Lung (tissue), 12 donors: Measurements from ENCODE around the gene PXMP2. TPM values are rescaled to one million over a fixed set of nuclear protein-coding genes. Genes with fewer than 3 reads are reported as not detected.

Experiments used
- ATAC-seq: fragments of 200-7000 bp; cut with Tn5 transposase; one replicate; pipeline ENCODE4 v1.9.1; 2020; ENCODE audit warnings: moderate number of reproducible peaks; ENCODE audit not compliant: insufficient read depth, low FRiP score
- DNase-seq, 3 donors: peaks; one replicate each; pipeline ENCODE4 v3.0.0-alpha.2; 2013 to 2017
- H3K27ac ChIP-seq, 2 donors: one replicate each; pipeline ENCODE4 v1.5.1; 2013; ENCODE audit warnings: mild to moderate bottlenecking in 2 of 2, moderate library complexity in 2 of 2, control low read depth in 1 of 2, inconsistent platforms in 1 of 2, low read depth in 1 of 2, low read length in 1 of 2
- H3K27me3 ChIP-seq, 3 donors: one replicate each; pipeline ENCODE4 v1.5.1; 2013; ENCODE audit warnings: low read length in 2 of 3; ENCODE audit not compliant: control insufficient read depth in 3 of 3, insufficient read depth in 3 of 3
- H3K36me3 ChIP-seq, 4 donors: one replicate each; pipeline ENCODE4 v1.5.1; 2013; ENCODE audit warnings: low read length in 4 of 4, mild to moderate bottlenecking in 1 of 4, moderate library complexity in 1 of 4; ENCODE audit not compliant: control insufficient read depth in 4 of 4, insufficient read depth in 4 of 4
- H3K4me1 ChIP-seq, 5 donors: one replicate each; pipeline ENCODE4 v1.5.1; 2013; ENCODE audit warnings: low read length in 5 of 5, mild to moderate bottlenecking in 2 of 5, moderate library complexity in 1 of 5; ENCODE audit not compliant: control insufficient read depth in 5 of 5, insufficient read depth in 5 of 5
- H3K4me3 ChIP-seq: one replicate; pipeline ENCODE4 v1.5.1; 2013; ENCODE audit warnings: mild to moderate bottlenecking, control low read depth, moderate library complexity
- H3K9ac ChIP-seq, 2 donors: one replicate each; pipeline ENCODE4 v1.5.1; 2013; ENCODE audit warnings: low read length in 2 of 2, control low read depth in 1 of 2; ENCODE audit not compliant: insufficient read depth in 1 of 2
- H3K9me3 ChIP-seq, 4 donors: one replicate each; pipeline ENCODE4 v1.5.1; 2013; ENCODE audit warnings: low read length in 3 of 4, mild to moderate bottlenecking in 1 of 4, moderate library complexity in 1 of 4; ENCODE audit not compliant: control insufficient read depth in 4 of 4, insufficient read depth in 3 of 4
- CTCF ChIP-seq: IDR thresholded peaks from 2 replicates; pipeline ENCODE4 v1.5.1; 2012; ENCODE audit warnings: mild to moderate bottlenecking; ENCODE audit errors: control extremely low read depth, extremely low read depth
- WGBS, 2 donors: extraction: QIAGEN DNeasy Blood & Tissue Kit; methylation state at CpG; one replicate each; pipeline ENCODE4 v1.1.7; 2013; 5-methylcytosine and 5-hydroxymethylcytosine counted together
- polyA plus RNA-seq, 2 donors: library from polyadenylated mRNA; stranded (reverse); fragments of 200-250 nt; gene quantifications; one replicate each; pipeline ENCODE4 v1.2.1, GENCODE V29; 2013
- total RNA-seq, 2 donors: library from RNA; depleted of rRNA in 1 of 2; stranded (reverse); fragments of >200 nt in 1 of 2; gene quantifications; one replicate each; pipeline ENCODE4 v1.2.1, GENCODE V29; 2014 to 2021
- donor health status: control.
- donor health status: control.
- donor health status: Bipolar disorder and iron deficiency.
- donor health status: healthy.
- donor health status: DM: yes; HTN: yes; CAD: no.

PXMP2 gene
- total and polyA plus RNA-seq, 4 donors, result 5.6 to 15.3 (median 13.2) TPM

- Histone ChIP-seq H3K27me3 (no peaks in the 10 kb centered on the region), H3K9me3 (no peaks in the 10 kb centered on the region), H3K36me3 (peaks cover 2 to 47% (median 46%) of the 10 kb centered on the region in 4 donors), H3K4me3 (no peak overlapping the region), H3K4me1 (no peaks in the 10 kb centered on the region), H3K9ac (no peak overlapping the region), H3K27ac (no peak overlapping the region)
- no peak for ATAC-seq
- DNase-seq, result no peak
- TF ChIP-seq CTCF, result no peak
- 80 to 91% methylated on average over 12 of the region's 12 CpGs for WGBS, 2 donors
Observed at GRCh38 chr12:132639956-132640520, 47.3 kb upstream of the PXMP2 start.

GRCh38 chr12:132640936-132641335 lies 46.5 kb upstream of the PXMP2 start:
- no peak for TF ChIP-seq CTCF
- ATAC-seq (no peak), DNase-seq (no peak)
- 73 to 84% methylated on average over 10 of the region's 10 CpGs for WGBS, 2 donors
- Histone ChIP-seq H3K4me3 (no peak overlapping the region), H3K4me1 (no peaks in the 10 kb centered on the region), H3K9ac (no peak overlapping the region), H3K27me3 (no peaks in the 10 kb centered on the region), H3K9me3 (no peaks in the 10 kb centered on the region), H3K36me3 (peaks cover 2 to 40% (median 38%) of the 10 kb centered on the region in 4 donors), H3K27ac (no peak overlapping the region)

- ATAC-seq (no peak), DNase-seq (no peak)
- no peak overlapping the region for H3K27ac ChIP-seq
- no peaks in the 10 kb centered on the region for H3K27me3 ChIP-seq
- TF ChIP-seq CTCF, result no peak
- H3K9ac ChIP-seq, result no peak overlapping the region
- 96 to 97% methylated on average over 28 of the region's 28 CpGs for WGBS, 2 donors
- H3K36me3 ChIP-seq, result peaks cover 2 to 35% (median 34%) of the 10 kb centered on the region in 4 donors
- no peaks in the 10 kb centered on the region for H3K9me3 ChIP-seq
- no peak overlapping the region for H3K4me3 ChIP-seq
- H3K4me1 ChIP-seq, result no peaks in the 10 kb centered on the region
Observed at GRCh38 chr12:132641811-132642650, 45.4 kb upstream of the PXMP2 start.
